ENCODE measurements around the gene LPP.
A peak's percentile ranks its signal among the peaks of the same experiment; 100 is the strongest.

Gene LPP

GRCh38 chr3:188780193-188781147 lies 626.5 kb downstream of the LPP start:
- no peak for DNase-seq (ENCODE audit: low read depth, low spot score)

DNA sequence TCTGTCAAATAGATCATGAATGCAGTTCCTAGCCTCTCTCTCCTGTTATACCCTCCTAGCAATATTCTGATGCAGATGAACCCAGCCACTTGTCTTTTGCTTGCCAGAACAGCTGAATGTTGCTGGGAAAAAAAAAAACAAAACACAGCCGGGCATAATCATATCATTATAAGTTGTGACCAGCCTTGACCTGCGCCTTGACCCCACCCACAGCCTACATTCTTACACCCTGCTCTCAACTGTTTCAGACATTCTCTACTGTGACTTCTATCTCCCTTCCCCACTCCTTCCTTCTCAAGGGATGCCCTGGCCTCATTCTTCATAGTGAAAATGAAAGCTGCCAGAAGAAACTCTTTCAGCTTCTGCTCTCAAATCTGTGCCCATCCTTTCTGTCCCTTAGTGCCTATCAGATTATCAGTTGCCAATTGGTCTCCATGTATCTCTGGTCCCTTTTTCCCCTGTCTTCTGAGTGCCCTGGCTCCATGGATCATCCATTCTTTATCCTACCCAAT lies 628.7 kb downstream of the LPP start:
- no peak for DNase-seq (ENCODE audit: low read depth, low spot score)

DNA sequence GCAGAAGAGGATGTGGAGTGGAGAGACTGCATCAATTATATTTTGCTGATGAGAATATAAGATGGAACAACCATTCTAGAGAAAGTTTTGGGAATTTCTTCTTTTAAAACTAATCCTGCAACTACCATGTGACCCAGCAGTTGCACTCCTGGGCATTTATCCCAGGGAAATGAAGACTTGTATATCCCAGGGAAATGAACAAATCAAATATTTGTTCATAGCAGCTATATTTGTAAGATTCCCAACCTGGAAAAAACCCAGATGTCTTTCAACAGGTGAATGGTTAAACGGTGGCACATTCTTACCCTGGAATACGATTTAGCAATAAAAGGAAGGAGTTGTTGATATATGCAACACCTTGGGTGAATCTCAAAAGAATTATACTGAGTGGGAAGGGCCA lies 632.5 kb downstream of the LPP start:
- DNase-seq (ENCODE audit: low read depth, low spot score): no peak

- DNase-seq (ENCODE audit: low read depth, low spot score): peak; percentile 83
These were observed 634.7 kb downstream of the LPP start for GRCh38 chr3:188788621-188789081.

- DNase-seq (ENCODE audit: low read depth, low spot score): no peak
These were observed 635.3 kb downstream of the LPP start for GRCh38 chr3:188789251-188789650.

GRCh38 chr3:188791311-188791710 lies 637.4 kb downstream of the LPP start:
- DNase-seq (ENCODE audit: low read depth, low spot score): no peak

DNA sequence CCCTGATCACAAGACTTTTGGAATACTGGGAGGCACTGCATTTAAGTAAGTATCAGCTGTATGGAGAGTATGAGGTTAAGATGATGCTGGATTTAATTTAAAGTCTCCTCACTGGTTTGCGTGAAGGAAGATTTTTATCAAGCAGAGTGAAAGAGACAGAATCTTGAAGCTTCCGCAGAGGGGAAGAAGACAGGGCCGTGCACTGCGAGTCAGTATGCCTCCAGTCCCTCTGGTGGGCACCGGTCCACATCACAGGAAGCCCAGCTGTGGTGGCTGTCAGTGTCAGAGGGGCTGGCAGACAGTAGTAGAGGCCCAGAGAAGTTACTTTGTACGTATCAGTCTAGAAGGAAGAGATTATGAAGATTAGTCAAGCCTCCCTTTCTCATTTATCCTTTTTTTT lies 638.8 kb downstream of the LPP start:
- DNase-seq (ENCODE audit: low read depth, low spot score): peak; percentile 39

- peak; percentile 52 for DNase-seq (ENCODE audit: low read depth, low spot score)
These were observed 642.2 kb downstream of the LPP start for GRCh38 chr3:188796122-188796631.

- no peak for DNase-seq (ENCODE audit: low read depth, low spot score)
These were observed 643.1 kb downstream of the LPP start for GRCh38 chr3:188797045-188797444.

- no peak for DNase-seq (ENCODE audit: low read depth, low spot score)
These were observed 644.7 kb downstream of the LPP start for GRCh38 chr3:188798556-188799145.

DNA sequence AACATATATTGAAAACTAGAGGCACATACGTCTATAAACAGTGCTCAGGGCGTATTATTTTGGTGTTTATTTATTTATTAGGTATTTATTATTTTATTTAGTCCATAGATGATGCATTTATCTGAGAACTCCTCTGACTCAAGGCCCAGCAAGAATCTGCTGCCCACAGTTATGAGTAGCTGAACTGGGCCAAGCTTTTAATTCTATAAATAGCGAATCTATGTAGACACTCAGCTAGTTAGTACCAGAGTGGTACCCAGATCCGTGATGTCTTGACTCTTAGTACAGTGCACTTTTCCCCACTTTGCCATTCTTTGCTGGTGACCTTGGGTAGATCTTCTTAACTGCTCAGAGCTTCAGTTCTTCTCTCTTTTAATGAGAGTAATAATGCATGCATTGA lies 647.4 kb downstream of the LPP start:
- DNase-seq (ENCODE audit: low read depth, low spot score): no peak

GRCh38 chr3:188802645-188803044 lies 648.7 kb downstream of the LPP start:
- no peak for DNase-seq (ENCODE audit: low read depth, low spot score)

DNA sequence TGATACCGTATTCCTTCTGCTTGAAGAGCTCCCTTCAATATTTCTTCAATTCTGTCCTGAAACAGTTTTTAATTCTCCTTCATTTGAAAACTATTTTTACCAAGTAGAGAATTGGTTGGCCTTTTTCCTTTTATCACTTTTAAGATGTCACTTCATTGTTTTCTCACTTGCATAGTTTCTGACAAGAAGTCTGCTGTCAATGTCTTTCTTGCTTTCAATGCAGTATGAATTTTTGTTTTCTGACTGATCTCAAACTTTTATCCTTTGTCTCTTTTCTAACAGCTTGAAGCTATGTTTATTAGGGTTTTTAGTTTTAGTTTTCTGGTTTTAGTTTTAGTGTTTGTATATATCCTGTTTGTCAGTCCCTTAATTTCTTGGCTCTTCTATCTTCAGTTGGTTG lies 653.0 kb downstream of the LPP start:
- DNase-seq (ENCODE audit: low read depth, low spot score): peak; percentile 23

DNA sequence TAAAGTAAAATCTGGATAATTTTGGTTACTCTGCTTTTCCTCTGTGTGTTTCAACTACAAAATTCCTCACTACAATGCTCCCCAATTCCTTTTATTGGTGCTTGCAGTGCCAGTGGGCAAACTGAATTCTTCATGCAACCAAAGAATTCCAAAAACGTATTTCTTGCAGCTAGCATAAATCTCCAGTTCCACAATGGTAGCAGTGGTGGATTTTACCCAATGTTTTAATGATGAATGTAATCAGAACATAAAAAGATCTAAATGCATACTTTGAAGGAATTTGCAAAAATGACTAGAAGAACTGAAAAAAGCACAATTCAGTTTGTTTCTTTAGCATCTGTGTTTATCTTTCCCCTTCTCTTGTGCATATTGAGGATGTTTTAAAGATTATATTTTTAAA lies 658.2 kb downstream of the LPP start:
- DNase-seq (ENCODE audit: low read depth, low spot score): peak; percentile 46

DNA sequence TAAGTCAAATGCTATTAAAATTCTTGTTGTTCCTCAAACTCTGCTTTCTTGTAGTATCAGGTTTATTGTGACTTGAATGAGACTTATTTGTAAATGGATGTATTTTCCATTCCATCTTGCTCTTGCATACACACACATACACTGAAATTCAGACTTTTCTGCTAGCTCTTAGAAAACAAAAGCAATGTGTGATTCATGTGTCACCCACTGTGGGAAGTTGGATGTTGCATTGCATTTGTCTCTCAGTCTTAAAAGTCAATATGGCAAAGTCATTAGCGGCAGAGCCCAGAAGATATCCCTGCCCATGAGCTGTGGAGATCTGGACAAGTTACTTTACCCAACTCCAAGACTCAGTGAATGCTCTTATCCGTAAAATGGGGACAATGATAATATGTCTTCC lies 660.6 kb downstream of the LPP start:
- no peak for DNase-seq (ENCODE audit: low read depth, low spot score)

DNA sequence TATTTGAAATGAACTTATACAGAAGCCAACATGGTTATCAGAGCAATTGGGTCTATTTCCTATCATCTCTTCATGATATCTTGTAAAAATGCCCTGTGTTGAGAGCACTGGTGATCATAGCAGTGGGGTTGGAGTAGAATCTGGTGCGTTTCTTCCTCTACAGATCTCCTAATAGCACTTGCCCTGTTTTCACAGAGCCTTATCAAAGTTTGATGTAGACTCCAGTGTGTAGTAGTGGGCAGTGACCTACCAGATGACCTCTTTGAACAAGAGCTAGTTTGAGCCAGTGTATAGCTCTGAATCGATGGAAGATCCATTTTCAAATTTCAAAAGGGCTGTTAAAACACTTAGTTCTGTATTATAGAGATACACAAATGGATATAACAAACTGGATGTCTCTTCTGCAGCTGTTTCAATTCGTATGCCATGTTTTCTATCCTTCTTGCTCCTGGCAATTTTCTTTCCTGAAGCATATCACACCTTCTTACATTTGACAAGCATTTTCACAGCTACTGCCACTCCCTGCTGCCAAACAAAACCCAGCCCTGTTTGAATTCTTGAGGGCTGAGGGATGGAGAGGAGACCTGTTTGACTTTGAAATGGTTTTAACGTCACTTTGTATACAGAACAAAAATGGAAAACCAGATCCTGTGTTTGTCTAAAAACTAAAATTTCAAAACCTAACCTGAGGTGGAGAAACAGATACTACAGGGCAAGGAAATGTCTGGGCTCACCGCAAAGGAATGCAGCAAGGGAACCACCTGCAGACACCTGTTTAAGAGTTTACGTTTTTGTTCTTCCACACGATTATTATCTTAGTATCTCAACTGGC lies 663.4 kb downstream of the LPP start:
- DNase-seq (ENCODE audit: low read depth, low spot score): no peak

DNA sequence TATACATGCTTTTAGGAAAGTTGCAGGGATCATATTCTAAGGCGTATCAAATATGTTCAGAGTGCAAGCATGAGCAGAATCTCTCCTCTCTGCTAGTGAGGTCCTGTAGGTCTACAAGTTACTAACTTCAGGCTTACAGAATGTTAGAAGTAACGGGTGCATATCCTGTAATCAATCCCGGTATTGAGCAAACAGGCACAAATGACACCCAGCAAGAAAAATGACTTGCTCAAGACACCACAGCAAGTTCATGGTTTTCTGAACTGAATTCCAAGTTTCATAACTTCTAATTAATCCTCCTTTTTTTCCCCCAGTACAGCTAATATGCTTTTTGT lies 663.9 kb downstream of the LPP start:
- no peak for DNase-seq (ENCODE audit: low read depth, low spot score)

GRCh38 chr3:188818282-188818681 lies 664.3 kb downstream of the LPP start:
- no peak for DNase-seq (ENCODE audit: low read depth, low spot score)

- no peak for DNase-seq (ENCODE audit: low read depth, low spot score)
These were observed 666.0 kb downstream of the LPP start for GRCh38 chr3:188819939-188820338.

DNA sequence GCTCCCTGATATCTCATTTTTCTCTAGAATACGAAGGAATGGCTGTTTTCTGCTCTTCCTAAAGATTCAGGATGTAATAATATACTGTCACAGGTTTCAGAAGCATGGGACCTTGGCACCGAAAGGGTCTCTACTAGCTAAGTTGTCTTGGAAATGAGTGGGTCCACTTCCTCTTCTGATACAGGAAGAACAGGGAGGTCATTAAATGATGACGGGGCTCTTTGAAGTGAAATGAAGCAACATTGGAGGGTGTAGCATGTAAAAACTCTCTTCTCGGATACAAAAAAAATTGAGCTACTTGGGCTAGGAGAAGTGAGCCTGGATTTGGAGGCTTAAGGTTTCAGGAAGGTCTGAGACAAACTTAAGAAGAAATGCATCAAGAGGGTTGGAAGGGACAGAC lies 668.0 kb downstream of the LPP start:
- DNase-seq (ENCODE audit: low read depth, low spot score): no peak

GRCh38 chr3:188822411-188822810 lies 668.5 kb downstream of the LPP start:
- DNase-seq (ENCODE audit: low read depth, low spot score): no peak

GRCh38 chr3:188824566-188824965 lies 670.6 kb downstream of the LPP start:
- no peak for DNase-seq (ENCODE audit: low read depth, low spot score)

All from astrocyte of the hippocampus (primary cell).